Karpas-422 (cell line): ENCODE results near the gene ADAM15. TPM values are rescaled to one million over a fixed set of nuclear protein-coding genes. Genes with fewer than 3 reads are reported as not detected.

ENCODE experiments used
- DNase-seq: peaks from one replicate; pipeline ENCODE4 v3.0.0-alpha.2; 2015
- H2AFZ ChIP-seq: fragments of 200-600 bp; sonication (generic); 2 replicates; pipeline ENCODE4 v1.6.1; 2014; ENCODE audit warnings: antibody characterized with exemption, low read length, mixed read lengths
- H3K27ac ChIP-seq: fragments of 200-600 bp; sonication (generic); 2 replicates; pipeline ENCODE4 v1.5.1; 2014; ENCODE audit warnings: mild to moderate bottlenecking, low read length, moderate library complexity
- H3K27me3 ChIP-seq: fragments of 200-600 bp; sonication (generic); 2 replicates; pipeline ENCODE4 v1.6.1; 2014; ENCODE audit warnings: low read length, mixed read lengths
- H3K36me3 ChIP-seq: fragments of 200-600 bp; sonication (generic); 2 replicates; pipeline ENCODE4 v1.6.1; 2014; ENCODE audit warnings: low read length, mixed read lengths; ENCODE audit not compliant: insufficient read depth
- H3K4me1 ChIP-seq: fragments of 200-600 bp; sonication (generic); 2 replicates; pipeline ENCODE4 v1.6.1; 2014; ENCODE audit warnings: mild to moderate bottlenecking, low read length, mixed read lengths
- H3K4me2 ChIP-seq: fragments of 200-600 bp; sonication (generic); 2 replicates; pipeline ENCODE4 v1.6.1; 2014; ENCODE audit warnings: low read length, low read depth, mild to moderate bottlenecking; ENCODE audit not compliant: poor library complexity, severe bottlenecking
- H3K4me3 ChIP-seq: fragments of 200-600 bp; sonication (generic); 2 replicates; pipeline ENCODE4 v1.5.1; 2014; ENCODE audit warnings: mild to moderate bottlenecking, antibody characterized with exemption, low read length, mixed read lengths
- H3K79me2 ChIP-seq: fragments of 200-600 bp; sonication (generic); 2 replicates; pipeline ENCODE4 v1.6.1; 2014; ENCODE audit warnings: mild to moderate bottlenecking, low read length, mixed read lengths
- H3K9ac ChIP-seq: fragments of 200-600 bp; sonication (generic); 2 replicates; pipeline ENCODE4 v1.6.0; 2014; ENCODE audit warnings: low read length
- H3K9me2 ChIP-seq: fragments of 200-600 bp; sonication (generic), shearing (Covaris generic); replicated peaks from 2 replicates; pipeline ENCODE4 v1.6.0; 2014; ENCODE audit warnings: mild to moderate bottlenecking, low read length, moderate library complexity; ENCODE audit not compliant: insufficient read depth
- H3K9me3 ChIP-seq: fragments of 300-700, 200-600 bp; sonication (generic); 2 replicates; pipeline ENCODE4 v1.6.1; 2014; ENCODE audit warnings: low read length, mixed read lengths
- H4K20me1 ChIP-seq: fragments of 200-600 bp; sonication (generic); 2 replicates; pipeline ENCODE4 v1.6.1; 2014; ENCODE audit warnings: mild to moderate bottlenecking, antibody characterized with exemption, low read length, low read depth; ENCODE audit not compliant: insufficient read depth
- total RNA-seq: library from RNA; depleted of rRNA; stranded (reverse); fragments of >200 nt; shearing (Covaris generic); gene quantifications from 2 replicates; pipeline ENCODE4 v1.2.3, GENCODE V29; 2014; ENCODE audit warnings: low replicate concordance

ADAM15 gene
- total RNA-seq, 1 experiment from 2014 or later: 33.6 TPM

DNA sequence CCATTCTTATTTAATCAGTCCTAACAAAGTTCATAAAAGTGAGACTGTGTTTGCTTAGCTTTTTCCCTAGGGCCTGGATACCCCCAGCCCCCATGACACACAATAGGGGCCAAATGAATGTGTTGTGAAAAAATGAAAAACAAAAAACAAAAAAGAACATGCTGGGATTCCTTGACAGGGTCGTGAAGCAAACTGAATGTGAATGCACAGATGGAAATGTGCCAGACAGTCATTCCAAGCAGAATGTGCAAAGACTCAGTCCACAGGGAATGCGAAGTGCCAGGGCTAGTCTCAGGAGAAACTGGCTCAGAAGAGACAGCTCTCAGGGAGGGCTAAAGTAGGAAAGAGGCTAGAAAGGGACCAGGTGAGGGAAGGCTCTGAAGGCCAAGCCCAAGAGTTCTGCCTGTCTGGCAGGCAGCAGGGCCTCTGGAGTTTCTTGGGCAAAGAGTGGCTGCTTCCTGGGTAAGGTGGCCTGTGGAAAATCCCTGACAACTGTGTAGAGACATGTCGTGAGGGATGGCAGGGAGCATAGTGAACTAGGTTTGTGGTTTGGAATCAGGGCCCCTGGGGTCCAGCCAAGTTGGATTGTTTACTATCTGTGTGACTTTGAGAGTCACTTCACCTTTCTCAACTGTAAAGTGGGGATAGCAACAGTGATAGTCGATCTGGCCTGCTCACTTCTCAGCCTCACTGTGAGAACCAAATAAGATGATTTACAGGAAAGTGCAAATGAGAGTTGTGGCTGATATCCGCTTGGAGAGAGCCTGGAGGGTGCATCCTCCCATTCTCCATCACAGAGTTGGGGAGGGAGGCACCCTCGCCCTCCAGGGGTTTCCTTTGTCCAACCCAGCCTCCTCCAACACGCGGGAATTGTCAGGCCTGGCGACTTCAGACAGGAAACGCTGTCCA lies 1.2 kb upstream of the ADAM15 start:
- peak; percentile 42 for DNase-seq
- H3K27ac ChIP-seq: no peak overlapping the region; the same call in 1 of the 2 replicates
- no peaks in the 10 kb centered on the region for H3K27me3 ChIP-seq
- peak overlapping the region; percentile 75 for H3K9ac ChIP-seq
- H3K9me3 ChIP-seq: no peaks in the 10 kb centered on the region
- no peak overlapping the region; the same call in 1 of the 2 replicates for H2AFZ ChIP-seq
- peak overlapping the region; percentile 89 for H3K4me2 ChIP-seq
- no peaks in the 10 kb centered on the region for H3K9me2 ChIP-seq
- peaks cover 26% of the 10 kb centered on the region for H3K4me1 ChIP-seq
- H3K36me3 ChIP-seq: 0 out of 2 replicates have a peak, but pooled peaks cover 3% of the 10 kb centered on the region
- H3K79me2 ChIP-seq: peaks cover 24% of the 10 kb centered on the region
- H4K20me1 ChIP-seq: no peaks in the 10 kb centered on the region
- H3K4me3 ChIP-seq: peak overlapping the region; percentile 100

DNA sequence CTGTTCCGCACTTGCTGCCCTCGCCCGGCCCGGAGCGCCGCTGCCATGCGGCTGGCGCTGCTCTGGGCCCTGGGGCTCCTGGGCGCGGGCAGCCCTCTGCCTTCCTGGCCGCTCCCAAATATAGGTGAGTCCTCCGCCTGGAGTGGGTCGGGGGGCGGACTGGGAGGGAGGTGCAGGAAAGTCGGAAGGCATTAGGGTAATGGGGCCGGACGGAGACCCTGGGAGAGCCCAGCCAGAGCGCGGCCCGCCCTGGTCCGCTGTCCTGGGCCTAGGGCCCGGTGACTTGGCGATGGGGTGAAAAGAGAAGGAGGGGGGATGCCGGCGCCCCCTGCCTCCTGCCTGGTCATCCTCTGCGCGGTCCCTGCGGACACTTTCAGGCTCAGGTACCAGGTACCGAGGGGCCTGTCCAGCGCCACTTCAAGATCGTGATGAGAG lies 243 bp downstream of the ADAM15 start:
- Histone ChIP-seq H3K4me1 (peaks cover 26% of the 10 kb centered on the region), H2AFZ (peak overlapping the region; percentile 74), H3K4me3 (peak overlapping the region; percentile 100), H3K36me3 (0 out of 2 replicates have a peak, but pooled peaks cover 3% of the 10 kb centered on the region), H3K9me2 (no peaks in the 10 kb centered on the region), H4K20me1 (no peaks in the 10 kb centered on the region), H3K9ac (peak overlapping the region; percentile 98), H3K9me3 (no peaks in the 10 kb centered on the region), H3K4me2 (peak overlapping the region; percentile 91), H3K27me3 (no peaks in the 10 kb centered on the region), H3K27ac (peak overlapping the region; percentile 37), H3K79me2 (peaks cover 24% of the 10 kb centered on the region)
- no peak for DNase-seq

DNA sequence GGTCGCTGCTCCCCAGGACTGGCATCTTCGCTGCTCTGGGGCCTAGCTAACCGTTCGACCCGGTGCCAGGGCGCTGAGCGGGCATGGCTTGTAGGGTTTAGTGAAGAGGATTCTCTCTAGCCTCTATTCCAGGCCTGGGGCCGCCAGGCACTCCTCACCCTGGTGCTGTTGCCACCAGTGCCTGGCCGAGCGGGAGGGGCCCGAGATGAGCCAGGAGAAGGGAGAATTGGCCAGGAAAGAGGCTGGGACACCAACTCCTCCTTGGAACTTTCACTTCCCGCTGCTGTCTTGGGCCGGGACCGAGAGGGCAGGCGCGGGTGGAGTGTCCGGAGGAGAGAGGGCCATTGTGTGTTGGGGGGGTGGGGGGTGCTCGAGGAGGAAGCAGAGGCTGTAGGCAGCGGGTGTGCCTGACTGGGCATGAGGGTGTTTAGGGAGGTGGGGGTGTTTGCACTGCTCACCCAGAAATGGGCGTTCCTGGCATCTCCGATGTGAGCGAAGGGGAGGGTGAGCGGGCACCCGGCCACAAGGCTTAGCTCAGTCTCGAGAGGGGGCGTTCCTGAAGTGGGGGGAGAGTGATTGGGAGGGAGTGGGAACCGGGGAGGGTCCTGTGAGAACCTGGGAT lies 772 bp downstream of the ADAM15 start:
- no peaks in the 10 kb centered on the region for H4K20me1 ChIP-seq
- DNase-seq: peak; percentile 78
- peaks cover 24% of the 10 kb centered on the region for H3K79me2 ChIP-seq
- no peaks in the 10 kb centered on the region for H3K9me2 ChIP-seq
- no peaks in the 10 kb centered on the region for H3K27me3 ChIP-seq
- peak overlapping the region; percentile 91 for H3K4me2 ChIP-seq
- peak overlapping the region; percentile 74 for H2AFZ ChIP-seq
- peak overlapping the region; percentile 100 for H3K4me3 ChIP-seq
- peaks cover 26% of the 10 kb centered on the region for H3K4me1 ChIP-seq
- peak overlapping the region; percentile 98 for H3K9ac ChIP-seq
- 0 out of 2 replicates have a peak, but pooled peaks cover 3% of the 10 kb centered on the region for H3K36me3 ChIP-seq
- peak overlapping the region; percentile 37 for H3K27ac ChIP-seq
- H3K9me3 ChIP-seq: no peaks in the 10 kb centered on the region

DNA sequence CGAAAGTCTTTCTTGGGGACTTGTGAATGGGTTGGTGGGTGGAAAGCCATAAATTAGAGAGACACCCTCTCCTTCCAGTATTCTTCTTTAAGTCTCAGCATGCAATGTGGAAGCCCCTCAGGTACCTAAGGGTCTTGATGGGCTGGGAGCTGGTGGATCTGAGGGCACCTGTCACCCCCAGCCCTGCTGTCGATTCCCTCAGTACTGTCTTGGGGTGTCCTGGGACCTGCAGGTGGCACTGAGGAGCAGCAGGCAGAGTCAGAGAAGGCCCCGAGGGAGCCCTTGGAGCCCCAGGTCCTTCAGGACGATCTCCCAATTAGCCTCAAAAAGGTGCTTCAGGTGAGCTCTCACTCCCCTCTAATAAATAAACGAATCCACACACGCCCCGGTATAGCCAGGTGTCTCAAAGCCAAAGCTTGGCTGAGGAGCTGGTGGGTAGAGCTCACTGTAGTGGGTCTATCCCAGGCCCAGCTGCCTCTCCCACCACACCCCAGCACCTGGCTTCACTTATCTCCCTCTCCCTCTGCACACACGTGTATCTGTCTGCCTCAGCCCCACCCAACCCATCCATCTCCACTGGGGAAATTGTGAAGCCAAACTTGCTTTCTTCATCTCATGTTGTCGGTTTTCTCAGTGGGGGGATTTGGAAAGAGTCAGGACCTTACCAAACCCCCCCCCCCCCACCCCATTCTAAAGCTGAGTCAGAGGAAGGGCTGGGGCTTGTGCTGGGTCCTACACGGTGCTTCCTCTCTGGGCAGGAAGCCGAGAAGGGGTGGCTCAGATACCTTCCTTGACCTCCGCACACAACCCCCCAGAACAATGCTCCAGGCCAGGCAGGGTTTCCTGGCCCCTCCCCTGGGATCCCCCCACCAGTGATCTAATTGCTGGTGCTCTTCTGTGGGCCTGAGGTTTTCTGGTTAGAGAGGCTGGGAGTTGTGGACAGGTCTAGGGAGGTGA lies 1.6 kb downstream of the ADAM15 start:
- Histone ChIP-seq H3K79me2 (peaks cover 24% of the 10 kb centered on the region), H3K27ac (no peak overlapping the region), H3K4me2 (peak overlapping the region; percentile 91), H3K4me1 (peaks cover 26% of the 10 kb centered on the region), H3K36me3 (0 out of 2 replicates have a peak, but pooled peaks cover 3% of the 10 kb centered on the region), H4K20me1 (no peaks in the 10 kb centered on the region), H3K4me3 (peak overlapping the region; percentile 100), H3K9me3 (no peaks in the 10 kb centered on the region), H3K9ac (peak overlapping the region; percentile 98), H2AFZ (no peak overlapping the region), H3K9me2 (no peaks in the 10 kb centered on the region), H3K27me3 (no peaks in the 10 kb centered on the region)
- peak; percentile 62 for DNase-seq

DNA sequence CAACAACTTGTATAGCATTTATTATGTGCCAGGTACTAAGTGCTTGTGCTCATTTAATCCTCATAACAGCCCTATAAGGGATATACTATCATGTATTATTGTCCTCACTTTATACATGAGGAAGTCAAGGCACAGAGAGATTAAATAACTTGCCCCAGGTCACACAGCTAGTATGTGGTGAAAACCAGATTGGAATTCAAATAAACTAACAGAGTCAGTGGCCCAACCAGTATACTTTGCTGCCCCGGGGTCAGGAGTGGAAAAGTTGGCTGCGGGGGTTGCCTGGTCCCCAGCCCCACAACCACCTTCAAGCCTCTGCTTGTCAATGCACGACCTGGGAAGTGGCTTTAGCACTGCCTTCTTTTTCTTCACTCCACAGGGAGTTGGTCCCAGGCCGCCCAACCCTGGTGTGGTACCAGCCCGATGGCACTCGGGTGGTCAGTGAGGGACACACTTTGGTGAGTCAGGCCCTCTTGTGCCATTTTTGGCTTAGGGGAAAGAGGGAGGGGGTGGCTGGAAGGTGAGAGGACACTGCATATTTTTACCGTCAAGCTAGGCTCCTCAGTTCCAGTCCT lies 2.5 kb downstream of the ADAM15 start:
- H3K27ac ChIP-seq: no peak overlapping the region
- H3K4me1 ChIP-seq: peaks cover 26% of the 10 kb centered on the region
- H3K9me2 ChIP-seq: no peaks in the 10 kb centered on the region
- H3K36me3 ChIP-seq: peaks cover 3% of the 10 kb centered on the region; the same call in 1 of the 2 replicates
- no peak overlapping the region for H2AFZ ChIP-seq
- no peak overlapping the region for H3K4me3 ChIP-seq
- H3K4me2 ChIP-seq: no peak overlapping the region
- H3K9me3 ChIP-seq: no peaks in the 10 kb centered on the region
- peaks cover 24% of the 10 kb centered on the region for H3K79me2 ChIP-seq
- no peak for DNase-seq
- no peaks in the 10 kb centered on the region for H3K27me3 ChIP-seq
- no peaks in the 10 kb centered on the region for H4K20me1 ChIP-seq
- H3K9ac ChIP-seq: no peak overlapping the region

DNA sequence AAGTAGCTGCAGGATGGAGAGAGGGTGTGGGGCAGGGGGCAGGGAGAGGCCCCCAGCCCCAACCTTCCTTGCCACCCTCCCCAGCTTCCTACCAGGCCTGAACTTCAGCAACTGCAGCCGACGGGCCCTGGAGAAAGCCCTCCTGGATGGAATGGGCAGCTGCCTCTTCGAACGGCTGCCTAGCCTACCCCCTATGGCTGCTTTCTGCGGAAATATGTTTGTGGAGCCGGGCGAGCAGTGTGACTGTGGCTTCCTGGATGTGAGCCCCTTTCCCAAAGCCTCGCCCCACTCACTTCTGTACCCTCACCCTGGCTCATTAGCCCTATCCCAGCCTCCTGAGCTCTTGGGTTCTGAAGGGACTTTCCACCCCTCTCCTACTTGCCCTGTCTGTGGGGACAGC lies 6.0 kb downstream of the ADAM15 start:
- Histone ChIP-seq H3K36me3 (peaks cover 3% of the 10 kb centered on the region; the same call in 1 of the 2 replicates), H2AFZ (no peak overlapping the region), H4K20me1 (0 out of 2 replicates have a peak, but pooled peaks cover under 1% of the 10 kb centered on the region)

DNA sequence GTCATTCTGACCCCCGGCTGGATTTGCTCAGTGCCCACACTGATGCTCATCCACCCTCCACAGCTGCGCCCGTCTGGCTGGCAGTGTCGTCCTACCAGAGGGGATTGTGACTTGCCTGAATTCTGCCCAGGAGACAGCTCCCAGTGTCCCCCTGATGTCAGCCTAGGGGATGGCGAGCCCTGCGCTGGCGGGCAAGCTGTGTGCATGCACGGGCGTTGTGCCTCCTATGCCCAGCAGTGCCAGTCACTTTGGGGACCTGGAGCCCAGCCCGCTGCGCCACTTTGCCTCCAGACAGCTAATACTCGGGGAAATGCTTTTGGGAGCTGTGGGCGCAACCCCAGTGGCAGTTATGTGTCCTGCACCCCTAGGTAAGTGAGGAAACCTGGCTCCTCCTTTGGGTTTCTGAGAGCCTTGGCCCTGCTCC lies 6.7 kb downstream of the ADAM15 start:
- Histone ChIP-seq H3K4me3 (no peak overlapping the region), H3K9me3 (no peaks in the 10 kb centered on the region), H2AFZ (no peak overlapping the region), H3K9me2 (no peaks in the 10 kb centered on the region), H3K27ac (no peak overlapping the region), H3K27me3 (no peaks in the 10 kb centered on the region), H3K4me1 (peaks cover 24% of the 10 kb centered on the region), H3K9ac (no peak overlapping the region), H3K79me2 (peaks cover 8% of the 10 kb centered on the region), H4K20me1 (0 out of 2 replicates have a peak, but pooled peaks cover 4% of the 10 kb centered on the region), H3K36me3 (peaks cover 3% of the 10 kb centered on the region; the same call in 1 of the 2 replicates), H3K4me2 (no peak overlapping the region)
- DNase-seq: no peak

More for the DNA sequence above, 6.0 kb downstream of the ADAM15 start:
- Histone ChIP-seq H3K79me2 (peaks cover 15% of the 10 kb centered on the region), H3K9me2 (no peaks in the 10 kb centered on the region), H3K4me2 (no peak overlapping the region), H3K9me3 (no peaks in the 10 kb centered on the region), H3K27me3 (no peaks in the 10 kb centered on the region), H3K9ac (no peak overlapping the region), H3K27ac (no peak overlapping the region), H3K4me1 (peaks cover 24% of the 10 kb centered on the region), H3K4me3 (no peak overlapping the region)
- DNase-seq: no peak
